A549 (cell line): ENCODE measurements around the gene GRIK4. TPM values are rescaled to one million over a fixed set of nuclear protein-coding genes. Genes with fewer than 3 reads are reported as not detected.

Source experiments
- ATAC-seq, 2 experiments: fragments of 200-7000 bp in 1 of 2; fragments of >200 bp in 1 of 2; cut with Nextera tagmentation in 1 of 2; cut with Tn5 transposase in 1 of 2; 3 replicates each; pipeline versions ENCODE4 v1.8.0 to v1.9.1; 2018 to 2020; ENCODE audit warnings: mild to moderate bottlenecking in 1 of 2, moderate library complexity in 1 of 2
- CTCF ChIA-PET: fragments of 300-600 bp; sonication (Branson Sonifier 250); formaldehyde crosslinking; extraction: SDS; loops from one replicate; lab custom pipeline; 2021; ENCODE audit warnings: antibody characterized with exemption, inconsistent platforms; lab: Yijun Ruan, JAX
- POLR2A ChIA-PET: fragments of 350-600 bp; formaldehyde crosslinking; extraction: SDS; loops from one replicate; lab custom pipeline; 2021; ENCODE audit warnings: antibody characterized with exemption, inconsistent platforms; lab: Yijun Ruan, JAX
- DNase-seq, 2 experiments: peaks; one replicate each; pipeline versions ENCODE4 v3.0.0 to v3.0.0-alpha.2; 2011 to 2016; ENCODE audit warnings: low read depth in 1 of 2, low spot score in 1 of 2
- FAIRE-seq: peaks from 2 replicates; lab custom pipeline; 2011; peaks lifted over from hg19 to GRCh38; lab: Jason Lieb, UNC
- H3K27ac ChIP-seq, 2 experiments: fragments of >200 bp; sonication (Bioruptor Twin); formaldehyde crosslinking; 3 replicates each; pipeline ENCODE4 v1.5.1; 2016 to 2017
- H3K4me1 ChIP-seq: fragments of >200 bp; sonication (Bioruptor Twin); formaldehyde crosslinking; 3 replicates; pipeline ENCODE4 v1.6.1; 2016
- H3K4me2 ChIP-seq: fragments of >200 bp; sonication (Bioruptor Twin); formaldehyde crosslinking; 3 replicates; pipeline ENCODE4 v1.6.1; 2016
- H3K4me3 ChIP-seq: fragments of >200 bp; sonication (Bioruptor Twin); formaldehyde crosslinking; 3 replicates; pipeline ENCODE4 v1.5.1; 2016
- H3K9me3 ChIP-seq: fragments of >200 bp; sonication (Bioruptor Twin); formaldehyde crosslinking; 3 replicates; pipeline ENCODE4 v1.6.1; 2016
- CBX2 ChIP-seq: fragments of 200-600 bp; sonication (generic); IDR thresholded peaks from 2 replicates; pipeline ENCODE4 v1.6.1; 2016; ENCODE audit warnings: low read depth, mild to moderate bottlenecking, borderline replicate concordance
- CTCF ChIP-seq: fragments of >200 bp; sonication (Bioruptor Twin); formaldehyde crosslinking; IDR thresholded peaks from 3 replicates; pipeline ENCODE4 v1.5.1; 2016
- EHMT2 ChIP-seq: fragments of 200-600 bp; sonication (generic); IDR thresholded peaks from 2 replicates; pipeline ENCODE4 v1.6.1; 2016; ENCODE audit warnings: antibody characterized with exemption, low read depth, mild to moderate bottlenecking, moderate library complexity
- ELK1 ChIP-seq: fragments of 150-350 bp; IDR thresholded peaks from 2 replicates; pipeline ENCODE4 v1.6.1; 2014; ENCODE audit warnings: low read depth, mild to moderate bottlenecking, low read length
- ESRRA ChIP-seq: fragments of 150-350 bp; IDR thresholded peaks from 2 replicates; pipeline ENCODE4 v1.6.1; 2014; ENCODE audit warnings: mild to moderate bottlenecking, low read length, borderline replicate concordance
- FOSB ChIP-seq: fragments of 250-450 bp; sonication (Bioruptor Pico); IDR thresholded peaks from 2 replicates; pipeline ENCODE4 v1.5.0; 2020; ENCODE audit warnings: mild to moderate bottlenecking, moderate library complexity
- FOXS1 ChIP-seq: fragments of 250-450 bp; sonication (Bioruptor Pico); IDR thresholded peaks from 2 replicates; pipeline ENCODE4 v1.5.0; 2020; ENCODE audit warnings: mild to moderate bottlenecking, moderate library complexity
- HES2 ChIP-seq: fragments of >200 bp; sonication (Bioruptor Twin); formaldehyde crosslinking; IDR thresholded peaks from 2 replicates; pipeline ENCODE4 v1.6.1; 2016
- HEYL ChIP-seq: fragments of 250-450 bp; sonication (Bioruptor Pico); IDR thresholded peaks from 2 replicates; pipeline ENCODE4 v1.8.0; 2021; ENCODE audit warnings: mild to moderate bottlenecking, moderate library complexity
- HOXA7 ChIP-seq: fragments of 250-450 bp; sonication (Bioruptor Pico); IDR thresholded peaks from 2 replicates; pipeline ENCODE4 v1.5.0; 2020; ENCODE audit warnings: mild to moderate bottlenecking, moderate library complexity
- JUN ChIP-seq, 2 experiments: fragments of >200 bp; sonication (Bioruptor Twin); formaldehyde crosslinking; IDR thresholded peaks; 2 replicates in 1 of 2; 3 replicates in 1 of 2; pipeline ENCODE4 v1.6.1; 2016 to 2017
- JUNB ChIP-seq: fragments of >200 bp; sonication (Bioruptor Twin); formaldehyde crosslinking; IDR thresholded peaks from 2 replicates; pipeline ENCODE4 v1.6.1; 2016
- KDM5A ChIP-seq: fragments of 200-600 bp; sonication (generic); IDR thresholded peaks from 2 replicates; pipeline ENCODE4 v1.6.1; 2016; ENCODE audit warnings: antibody characterized with exemption, mild to moderate bottlenecking
- MAFK ChIP-seq: fragments of 450-650 bp; IDR thresholded peaks from 2 replicates; pipeline ENCODE4 v1.6.1; 2014; ENCODE audit not compliant: partially characterized antibody
- MAZ ChIP-seq: fragments of 150-350 bp; IDR thresholded peaks from 2 replicates; pipeline ENCODE4 v1.6.1; 2014; ENCODE audit warnings: antibody characterized with exemption, low read depth, low read length, borderline replicate concordance
- MYC ChIP-seq: IDR thresholded peaks from 2 replicates; pipeline ENCODE4 v1.6.1; 2012; ENCODE audit warnings: mild to moderate bottlenecking, inconsistent platforms, low read length, improper control_type of control experiment, borderline replicate concordance
- NFE2L2 ChIP-seq: fragments of 150-350 bp; conservative IDR thresholded peaks from 2 replicates; pipeline ENCODE4 v1.6.1; 2014; ENCODE audit warnings: low read length
- PHF8 ChIP-seq: fragments of 200-600 bp; sonication (generic); IDR thresholded peaks from 2 replicates; pipeline ENCODE4 v1.6.1; 2016; ENCODE audit warnings: low read depth, mild to moderate bottlenecking, antibody characterized with exemption, moderate library complexity, borderline replicate concordance
- POLR2AphosphoS2 ChIP-seq: conservative IDR thresholded peaks from 2 replicates; pipeline ENCODE4 v1.6.1; 2012; ENCODE audit warnings: low read length, improper control_type of control experiment, inconsistent platforms
- RAD21 ChIP-seq, 2 experiments: fragments of >200 bp in 1 of 2; sonication (Bioruptor Twin) in 1 of 2; formaldehyde crosslinking in 1 of 2; IDR thresholded peaks in 1 of 2; conservative IDR thresholded peaks in 1 of 2; 2 replicates in 1 of 2; 3 replicates in 1 of 2; pipeline ENCODE4 v1.6.1; 2012 to 2018; ENCODE audit warnings: inconsistent platforms in 1 of 2
- RFX5 ChIP-seq: fragments of 450-650 bp; IDR thresholded peaks from 2 replicates; pipeline ENCODE4 v1.7.1; 2014; ENCODE audit warnings: antibody characterized with exemption, mild to moderate bottlenecking, moderate library complexity
- TFCP2L1 ChIP-seq: fragments of 250-450 bp; sonication (Bioruptor Pico); IDR thresholded peaks from 2 replicates; pipeline ENCODE4 v1.5.0; 2021; ENCODE audit warnings: mild to moderate bottlenecking
- ZC3H11A ChIP-seq: fragments of 450-650 bp; IDR thresholded peaks from 2 replicates; pipeline ENCODE4 v1.6.1; 2014; ENCODE audit warnings: antibody characterized with exemption, mild to moderate bottlenecking
- ZFP36 ChIP-seq: fragments of 450-650 bp; IDR thresholded peaks from 2 replicates; pipeline ENCODE4 v1.6.1; 2014; ENCODE audit warnings: borderline replicate concordance; ENCODE audit not compliant: partially characterized antibody
- ZNF302 ChIP-seq: fragments of 250-450 bp; sonication (Bioruptor Pico); IDR thresholded peaks from 2 replicates; pipeline ENCODE4 v1.9.0; 2021; ENCODE audit warnings: inconsistent platforms, mild to moderate bottlenecking, moderate library complexity
- WGBS: methylation state at CpG from one replicate; pipeline ENCODE4 v1.1.6; 2017; ENCODE audit errors: missing lambda C conversion rate; 5-methylcytosine and 5-hydroxymethylcytosine counted together
- polyA plus RNA-seq, 4 experiments: library from polyadenylated mRNA; depleted of rRNA in 3 of 4; stranded (reverse); fragments of >200 nt; fragmentation: RNase III in 1 of 4; extraction: RNeasy Plus Mini Kit Qiagen cat#74134 plus additional on column Dnase treatment in 1 of 4; gene quantifications; 2 replicates in 3 of 4; 3 replicates in 1 of 4; pipeline ENCODE4 v1.2.3, GENCODE V29; 2011 to 2017
- TF ChIP-seq, protein P1 (sequence below): fragments of 250-450 bp; sonication (Bioruptor Pico); IDR thresholded peaks from 2 replicates; pipeline ENCODE4 v1.5.0; 2021; ENCODE audit warnings: mild to moderate bottlenecking, moderate library complexity, borderline replicate concordance
- TF ChIP-seq, protein P2 (sequence below): IDR thresholded peaks from 2 replicates; pipeline ENCODE4 v1.6.1; 2012; ENCODE audit warnings: low read depth, borderline replicate concordance
- TF ChIP-seq, protein P3 (sequence below): fragments of >200 bp; sonication (Bioruptor Twin); formaldehyde crosslinking; IDR thresholded peaks from 3 replicates; pipeline ENCODE4 v1.6.1; 2016

GRIK4 gene
- polyA plus RNA-seq, 2 of the 4 experiments (the other 2 are of a cell fraction): 0.01 TPM; not detected in 1

DNA sequence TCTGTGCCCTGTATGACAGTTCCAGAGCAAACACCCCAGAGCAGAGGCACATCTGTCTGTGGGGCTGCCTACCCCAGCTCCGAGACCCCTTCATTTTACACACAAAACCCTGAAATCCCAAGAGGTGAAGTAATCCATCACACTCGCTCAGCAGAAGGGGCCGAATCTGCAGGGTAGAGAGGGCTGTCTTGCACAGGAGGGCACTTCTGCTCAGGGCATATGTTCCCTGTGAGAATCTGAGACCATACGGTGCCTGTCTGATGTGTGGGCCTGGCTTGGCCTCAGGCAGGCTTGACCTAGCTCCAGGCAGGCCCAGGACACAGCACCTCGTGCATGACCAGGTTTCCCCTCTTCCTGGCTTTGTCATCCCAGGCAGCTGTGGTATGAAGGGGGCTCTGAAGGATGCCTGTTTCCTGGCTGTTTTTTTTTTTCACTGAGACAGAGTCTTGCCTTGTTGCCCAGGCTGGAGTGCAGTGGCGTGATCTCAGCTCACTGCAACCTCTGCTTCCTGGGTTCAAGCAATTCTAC, 37.2 kb downstream of the GRIK4 start:
- no peak overlapping the region for H3K4me2 ChIP-seq
- ChIA-PET CTCF (no interaction called here), POLR2A (no interaction called here)
- no peak overlapping the region for H3K4me3 ChIP-seq
- FAIRE-seq (no peak), ATAC-seq (no peak), DNase-seq (no peak)
- no peak overlapping the region for H3K27ac ChIP-seq
- peaks cover 13% of the 10 kb centered on the region; the same call in 1 of the 3 replicates for H3K4me1 ChIP-seq
- TF ChIP-seq, protein P1, sequence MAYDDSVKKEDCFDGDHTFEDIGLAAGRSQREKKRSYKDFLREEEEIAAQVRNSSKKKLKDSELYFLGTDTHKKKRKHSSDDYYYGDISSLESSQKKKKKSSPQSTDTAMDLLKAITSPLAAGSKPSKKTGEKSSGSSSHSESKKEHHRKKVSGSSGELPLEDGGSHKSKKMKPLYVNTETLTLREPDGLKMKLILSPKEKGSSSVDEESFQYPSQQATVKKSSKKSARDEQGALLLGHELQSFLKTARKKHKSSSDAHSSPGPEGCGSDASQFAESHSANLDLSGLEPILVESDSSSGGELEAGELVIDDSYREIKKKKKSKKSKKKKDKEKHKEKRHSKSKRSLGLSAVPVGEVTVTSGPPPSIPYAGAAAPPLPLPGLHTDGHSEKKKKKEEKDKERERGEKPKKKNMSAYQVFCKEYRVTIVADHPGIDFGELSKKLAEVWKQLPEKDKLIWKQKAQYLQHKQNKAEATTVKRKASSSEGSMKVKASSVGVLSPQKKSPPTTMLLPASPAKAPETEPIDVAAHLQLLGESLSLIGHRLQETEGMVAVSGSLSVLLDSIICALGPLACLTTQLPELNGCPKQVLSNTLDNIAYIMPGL (CRISPR knock-in tag): no peak
- TF ChIP-seq HOXA7 (CRISPR knock-in tag) (no peak), JUNB (no peak), EHMT2 (no peak), MAZ (no peak), FOXS1 (no peak), CTCF (no peak), RAD21 (conservative IDR thresholded peaks at IDR 0.05 in 1 of 2, IDR thresholded peaks at IDR 0.05 in 1 of 2) (no peak), CBX2 (no peak)
- H3K9me3 ChIP-seq: no peaks in the 10 kb centered on the region
- WGBS: 44% methylated on average over 4 of the region's 6 CpGs

DNA sequence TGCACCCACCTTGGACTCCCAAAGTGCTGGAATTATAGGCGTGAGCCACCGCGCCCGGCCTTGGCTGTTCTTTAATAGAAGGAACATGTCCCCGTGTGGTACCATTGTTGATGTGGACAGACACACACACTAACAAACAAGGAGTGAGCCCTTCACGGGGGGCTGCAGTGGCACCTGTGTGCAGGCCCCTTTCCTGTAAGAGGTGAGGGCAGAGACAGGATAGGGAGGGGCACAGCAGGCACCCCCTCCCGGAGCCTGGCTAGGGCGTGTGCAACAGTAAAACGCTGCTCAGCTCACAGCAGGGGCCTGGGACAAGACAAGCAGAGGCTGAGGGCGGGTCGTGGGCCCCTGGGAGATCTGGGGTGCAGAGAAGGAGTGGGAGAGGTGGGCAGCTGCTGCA, 37.8 kb downstream of the GRIK4 start:
- Histone ChIP-seq H3K4me1 (peaks cover 13% of the 10 kb centered on the region; the same call in 1 of the 3 replicates), H3K4me3 (no peak overlapping the region), H3K4me2 (no peak overlapping the region), H3K9me3 (no peaks in the 10 kb centered on the region), H3K27ac (no peak overlapping the region)
- CTCF ChIA-PET: no interaction called here
- POLR2A ChIA-PET: no interaction called here
- ATAC-seq (no peak), DNase-seq (no peak), FAIRE-seq (no peak)
- TF ChIP-seq JUN (IDR thresholded peaks at IDR 0.05): no peak
- no peak for TF ChIP-seq HES2
- no peak for TF ChIP-seq RFX5
- TF ChIP-seq MYC: no peak
- TF ChIP-seq PHF8: no peak
- TF ChIP-seq ZNF302 (CRISPR knock-in tag): no peak
- no peak for TF ChIP-seq TFCP2L1 (CRISPR knock-in tag)
- TF ChIP-seq ZFP36: no peak
- TF ChIP-seq MAFK: no peak
- no peak for TF ChIP-seq NFE2L2
- no peak for TF ChIP-seq ZC3H11A
- WGBS: 72% methylated on average over 11 of the region's 11 CpGs

DNA sequence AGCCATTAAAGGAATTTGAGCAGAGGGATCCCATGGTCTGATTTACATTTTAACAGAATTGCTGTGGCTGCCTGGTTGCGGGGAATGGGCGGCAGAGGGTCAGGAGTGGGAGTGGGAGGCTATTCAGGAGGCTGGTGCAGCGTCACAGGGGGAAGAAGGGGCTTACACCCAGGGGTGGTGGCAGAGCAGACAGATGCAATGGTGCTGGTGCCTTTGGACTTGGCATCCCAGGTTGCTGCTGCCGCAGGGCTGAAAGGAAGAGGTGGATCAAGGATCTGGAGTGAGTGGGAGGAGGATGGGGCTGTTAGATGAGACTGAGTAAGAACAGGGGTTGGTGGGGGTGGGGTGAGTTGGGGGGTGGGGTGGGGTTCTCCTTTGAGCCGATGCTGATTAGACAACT, 38.5 kb downstream of the GRIK4 start:
- ATAC-seq (no peak), DNase-seq (no peak), FAIRE-seq (no peak)
- Histone ChIP-seq H3K27ac (no peak overlapping the region), H3K9me3 (no peaks in the 10 kb centered on the region), H3K4me3 (no peak overlapping the region), H3K4me1 (peaks cover 13% of the 10 kb centered on the region; the same call in 1 of the 3 replicates), H3K4me2 (no peak overlapping the region)
- ChIA-PET CTCF (no interaction called here), POLR2A (no interaction called here)
- WGBS: 53% methylated on average over 5 of the region's 5 CpGs
- TF ChIP-seq, protein P2, sequence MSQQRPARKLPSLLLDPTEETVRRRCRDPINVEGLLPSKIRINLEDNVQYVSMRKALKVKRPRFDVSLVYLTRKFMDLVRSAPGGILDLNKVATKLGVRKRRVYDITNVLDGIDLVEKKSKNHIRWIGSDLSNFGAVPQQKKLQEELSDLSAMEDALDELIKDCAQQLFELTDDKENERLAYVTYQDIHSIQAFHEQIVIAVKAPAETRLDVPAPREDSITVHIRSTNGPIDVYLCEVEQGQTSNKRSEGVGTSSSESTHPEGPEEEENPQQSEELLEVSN: no peak
- TF ChIP-seq RFX5 (no peak), FOXS1 (no peak), POLR2AphosphoS2 (no peak), HEYL (no peak), KDM5A (no peak), ELK1 (no peak), ESRRA (no peak), TFCP2L1 (CRISPR knock-in tag) (no peak), FOSB (CRISPR knock-in tag) (no peak), MAFK (no peak)
- TF ChIP-seq, protein P3, sequence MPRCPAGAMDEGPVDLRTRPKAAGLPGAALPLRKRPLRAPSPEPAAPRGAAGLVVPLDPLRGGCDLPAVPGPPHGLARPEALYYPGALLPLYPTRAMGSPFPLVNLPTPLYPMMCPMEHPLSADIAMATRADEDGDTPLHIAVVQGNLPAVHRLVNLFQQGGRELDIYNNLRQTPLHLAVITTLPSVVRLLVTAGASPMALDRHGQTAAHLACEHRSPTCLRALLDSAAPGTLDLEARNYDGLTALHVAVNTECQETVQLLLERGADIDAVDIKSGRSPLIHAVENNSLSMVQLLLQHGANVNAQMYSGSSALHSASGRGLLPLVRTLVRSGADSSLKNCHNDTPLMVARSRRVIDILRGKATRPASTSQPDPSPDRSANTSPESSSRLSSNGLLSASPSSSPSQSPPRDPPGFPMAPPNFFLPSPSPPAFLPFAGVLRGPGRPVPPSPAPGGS: no peak
